GM18870 (cell line): Measurements from ENCODE around the gene GNPNAT1.

Experiments used
- ATAC-seq: cut with Tn5 transposase; IDR thresholded peaks from one replicate; pipeline ENCODE4 v1.9.1; 2021; ENCODE audit warnings: moderate library complexity; ENCODE audit not compliant: unreplicated experiment

GNPNAT1 gene

GRCh38 chr14:52791223-52792096 is at the start of gene GNPNAT1:
Gene GNPNAT1 (minus strand): TSS chr14:52791607. CDS start chr14:52784650, 6,957 bp downstream.
- ATAC-seq = peak; percentile 60

- no peak for ATAC-seq
These were observed 49.5 kb upstream of the GNPNAT1 start for GRCh38 chr14:52840877-52841276.

GRCh38 chr14:52837451-52837850 is 46.0 kb upstream of the GNPNAT1 start:
- no peak for ATAC-seq

- ATAC-seq = no peak
These were observed 44.7 kb upstream of the GNPNAT1 start for GRCh38 chr14:52836063-52836462.

GRCh38 chr14:52835122-52835903 is 43.9 kb upstream of the GNPNAT1 start:
- ATAC-seq = no peak

- no peak for ATAC-seq
These were observed 43.0 kb upstream of the GNPNAT1 start for GRCh38 chr14:52834440-52834842.

- ATAC-seq = no peak
These were observed 42.5 kb upstream of the GNPNAT1 start for GRCh38 chr14:52833891-52834290.

- no peak for ATAC-seq
These were observed 38.2 kb upstream of the GNPNAT1 start for GRCh38 chr14:52829527-52830185.

- no peak for ATAC-seq
These were observed 36.0 kb upstream of the GNPNAT1 start for GRCh38 chr14:52827426-52827825.

GRCh38 chr14:52825085-52825484 is 33.7 kb upstream of the GNPNAT1 start:
- no peak for ATAC-seq

GRCh38 chr14:52824462-52824861 is 33.1 kb upstream of the GNPNAT1 start:
- no peak for ATAC-seq

GRCh38 chr14:52821805-52822250 is 30.4 kb upstream of the GNPNAT1 start:
- no peak for ATAC-seq

GRCh38 chr14:52808101-52808500 is 16.7 kb upstream of the GNPNAT1 start:
- ATAC-seq = no peak

GRCh38 chr14:52806115-52806514 is 14.7 kb upstream of the GNPNAT1 start:
- no peak for ATAC-seq

GRCh38 chr14:52802597-52802996 is 11.2 kb upstream of the GNPNAT1 start:
- ATAC-seq = no peak

GRCh38 chr14:52801014-52801712 is 9.8 kb upstream of the GNPNAT1 start:
- ATAC-seq = no peak

GRCh38 chr14:52798826-52799225 is 7.4 kb upstream of the GNPNAT1 start:
- no peak for ATAC-seq

- no peak for ATAC-seq
These were observed 6.2 kb upstream of the GNPNAT1 start for GRCh38 chr14:52797653-52798052.

GRCh38 chr14:52793061-52793460 is 1.7 kb upstream of the GNPNAT1 start:
- ATAC-seq = no peak

GRCh38 chr14:52792097-52792415 is 649 bp upstream of the GNPNAT1 start:
- ATAC-seq = no peak

GRCh38 chr14:52790756-52791222 is 618 bp downstream of the GNPNAT1 start:
- peak; percentile 5 for ATAC-seq
